NB4 (cell line): ENCODE results near the gene CX3CR1.

ENCODE experiments used
- DNase-seq: peaks from one replicate; pipeline ENCODE4 v3.0.0; 2010; ENCODE audit warnings: low read depth
- H3K4me3 ChIP-seq: one replicate; pipeline ENCODE4 v1.5.1; 2011; ENCODE audit warnings: mild to moderate bottlenecking, low read depth, low read length, moderate library complexity
- MAX ChIP-seq: IDR thresholded peaks from 2 replicates; pipeline ENCODE4 v1.6.1; 2011; ENCODE audit warnings: low read depth, low read length
- MYC ChIP-seq: IDR thresholded peaks from 2 replicates; pipeline ENCODE4 v1.6.1; 2011; ENCODE audit warnings: low read depth, low read length
- POLR2A ChIP-seq: IDR thresholded peaks from 2 replicates; pipeline ENCODE4 v1.6.1; 2011; ENCODE audit warnings: mild to moderate bottlenecking; ENCODE audit not compliant: insufficient read length; ENCODE audit errors: extremely low read depth
- TF ChIP-seq, protein P1 (sequence below): IDR thresholded peaks from one replicate; pipeline ENCODE4 v1.5.1; 2012; ENCODE audit warnings: low read depth, low read length

CX3CR1 gene

GRCh38 chr3:39269528-39269927, 10.3 kb downstream of the CX3CR1 start:
- no peak overlapping the region for H3K4me3 ChIP-seq
- no peak for DNase-seq
- TF ChIP-seq, protein P1, sequence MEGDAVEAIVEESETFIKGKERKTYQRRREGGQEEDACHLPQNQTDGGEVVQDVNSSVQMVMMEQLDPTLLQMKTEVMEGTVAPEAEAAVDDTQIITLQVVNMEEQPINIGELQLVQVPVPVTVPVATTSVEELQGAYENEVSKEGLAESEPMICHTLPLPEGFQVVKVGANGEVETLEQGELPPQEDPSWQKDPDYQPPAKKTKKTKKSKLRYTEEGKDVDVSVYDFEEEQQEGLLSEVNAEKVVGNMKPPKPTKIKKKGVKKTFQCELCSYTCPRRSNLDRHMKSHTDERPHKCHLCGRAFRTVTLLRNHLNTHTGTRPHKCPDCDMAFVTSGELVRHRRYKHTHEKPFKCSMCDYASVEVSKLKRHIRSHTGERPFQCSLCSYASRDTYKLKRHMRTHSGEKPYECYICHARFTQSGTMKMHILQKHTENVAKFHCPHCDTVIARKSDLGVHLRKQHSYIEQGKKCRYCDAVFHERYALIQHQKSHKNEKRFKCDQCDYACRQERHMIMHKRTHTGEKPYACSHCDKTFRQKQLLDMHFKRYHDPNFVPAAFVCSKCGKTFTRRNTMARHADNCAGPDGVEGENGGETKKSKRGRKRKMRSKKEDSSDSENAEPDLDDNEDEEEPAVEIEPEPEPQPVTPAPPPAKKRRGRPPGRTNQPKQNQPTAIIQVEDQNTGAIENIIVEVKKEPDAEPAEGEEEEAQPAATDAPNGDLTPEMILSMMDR: no peak
- TF ChIP-seq MAX: no peak
- TF ChIP-seq POLR2A: no peak
- TF ChIP-seq MYC: no peak

- no peak for DNase-seq
- H3K4me3 ChIP-seq: no peak overlapping the region
- TF ChIP-seq POLR2A: no peak
- no peak for TF ChIP-seq MAX
- no peak for TF ChIP-seq MYC
- TF ChIP-seq, protein P1: no peak
Observed at GRCh38 chr3:39268549-39268900, 11.3 kb downstream of the CX3CR1 start.

DNA sequence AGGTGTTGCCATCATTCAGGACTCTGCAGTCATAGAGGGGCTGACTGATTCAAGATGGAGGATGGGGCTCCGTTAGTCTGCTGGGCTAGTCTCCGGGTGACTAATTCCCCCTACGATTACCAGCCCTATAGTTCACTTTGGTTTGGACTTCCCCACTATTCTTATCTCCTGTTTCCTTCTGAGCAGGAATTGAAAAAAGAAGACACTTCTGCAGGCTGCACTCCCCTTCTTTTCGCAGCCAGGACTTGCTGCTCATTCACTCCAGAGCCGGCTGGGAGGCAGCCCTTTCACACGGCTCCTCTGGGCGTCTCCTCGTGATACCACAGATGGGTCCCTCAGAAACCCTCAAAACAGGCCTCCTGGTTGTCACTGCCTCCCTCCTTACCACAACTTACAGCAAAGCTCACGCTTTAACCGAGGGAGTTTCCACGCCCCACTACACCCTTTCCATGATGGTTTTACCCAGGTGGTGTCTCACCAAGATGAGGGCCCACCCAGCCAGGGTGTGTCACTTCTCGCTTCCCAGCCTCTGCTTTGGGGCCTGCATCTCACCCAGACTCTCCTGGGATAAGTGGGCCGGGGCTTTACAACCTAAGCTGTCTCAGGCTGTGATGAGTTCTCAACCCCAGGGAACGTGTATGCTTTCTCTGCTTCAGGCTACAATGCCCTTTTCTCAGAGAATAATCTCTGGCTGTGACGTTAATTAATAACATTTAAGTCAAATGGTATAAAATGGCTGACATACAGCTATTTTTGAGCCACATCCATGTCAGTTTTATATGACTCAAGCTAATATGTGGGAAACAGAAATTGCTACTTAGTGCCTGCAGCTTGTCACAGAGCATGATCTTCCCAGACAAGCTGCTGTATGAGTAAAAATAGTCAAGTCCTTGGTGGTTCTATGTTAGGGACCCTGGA, 11.9 kb downstream of the CX3CR1 start:
- no peak for TF ChIP-seq MYC
- TF ChIP-seq MAX: no peak
- TF ChIP-seq, protein P1: no peak
- no peak for TF ChIP-seq POLR2A
- no peak for DNase-seq
- H3K4me3 ChIP-seq: no peak overlapping the region

DNA sequence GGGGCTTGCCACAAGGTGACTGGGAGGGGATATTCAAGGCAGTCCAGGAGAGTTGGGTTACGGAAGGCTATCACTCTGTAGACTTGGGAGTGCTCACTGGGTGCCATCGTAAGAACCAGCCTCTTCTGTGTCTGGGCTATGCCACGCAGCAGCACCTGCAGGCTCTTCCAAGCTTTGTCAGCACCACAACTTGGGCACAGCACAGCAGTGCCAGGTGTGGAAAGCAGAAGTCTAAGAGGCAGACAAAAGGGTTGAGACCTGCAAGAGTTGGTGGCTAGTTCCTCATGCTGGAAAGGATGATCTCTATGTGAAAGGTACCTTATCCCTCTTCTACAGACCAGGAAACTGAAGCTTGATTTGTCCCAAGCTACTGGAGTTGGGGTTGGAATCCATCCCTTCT, 15.8 kb downstream of the CX3CR1 start:
- TF ChIP-seq MAX (no peak), MYC (no peak), POLR2A (no peak)
- TF ChIP-seq, protein P1: no peak
- H3K4me3 ChIP-seq: no peak overlapping the region
- DNase-seq: peak; percentile 31

DNA sequence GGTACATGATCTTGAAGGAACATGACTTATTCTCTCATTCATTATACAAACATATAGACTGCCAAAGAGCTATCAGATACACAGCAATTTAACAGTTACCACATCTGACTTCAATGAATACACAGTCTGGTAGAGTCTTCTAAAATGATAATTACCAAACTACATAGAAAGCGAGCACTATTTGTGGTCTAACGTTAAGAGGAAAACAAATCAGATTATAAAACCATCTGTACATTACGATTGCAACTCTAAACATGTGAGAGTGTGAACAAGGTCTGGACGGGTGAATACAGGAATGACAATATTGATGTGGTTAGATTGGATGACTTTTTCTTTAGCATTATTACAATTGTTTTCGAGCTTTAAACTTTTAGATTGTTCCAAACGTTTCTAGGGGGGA, 16.3 kb downstream of the CX3CR1 start:
- TF ChIP-seq, protein P1: no peak
- TF ChIP-seq MYC: no peak
- no peak for TF ChIP-seq POLR2A
- no peak for TF ChIP-seq MAX
- DNase-seq: no peak
- no peak overlapping the region for H3K4me3 ChIP-seq
